Esophagus muscularis mucosa (tissue), 4 donors: ENCODE measurements around the gene GPX7. TPM values are rescaled to one million over a fixed set of nuclear protein-coding genes. Genes with fewer than 3 reads are reported as not detected.

ENCODE experiments used
- DNase-seq: peaks from one replicate; pipeline ENCODE4 v3.0.0-alpha.2; 2017; ENCODE audit errors: extremely low spot score
- H3K27ac ChIP-seq, 4 donors: fragments of 200-600 bp; sonication (generic); replicated peaks in 1 of 4; 1 replicate in 3 of 4; 2 replicates in 1 of 4; pipeline ENCODE4 v1.5.1; 2016 to 2019; ENCODE audit warnings: mild to moderate bottlenecking in 1 of 4
- H3K27me3 ChIP-seq, 4 donors: fragments of 200-600 bp; sonication (generic); one replicate each; pipeline versions ENCODE4 v1.5.1 to v1.6.0; 2016 to 2019
- H3K36me3 ChIP-seq, 4 donors: fragments of 200-600 bp; sonication (generic); one replicate each; pipeline ENCODE4 v1.5.1; 2016 to 2019
- H3K4me1 ChIP-seq, 4 donors: fragments of 200-600 bp; sonication (generic); one replicate each; pipeline ENCODE4 v1.5.1; 2016 to 2019
- H3K4me3 ChIP-seq, 4 donors: fragments of 200-600 bp; sonication (generic); 1 replicate in 2 of 4; 2 replicates in 2 of 4; pipeline ENCODE4 v1.5.1; 2016 to 2019; ENCODE audit warnings: mild to moderate bottlenecking in 4 of 4, moderate library complexity in 1 of 4
- H3K9me3 ChIP-seq, 4 donors: fragments of 200-600 bp; sonication (generic); 1 replicate in 3 of 4; 2 replicates in 1 of 4; pipeline ENCODE4 v1.5.1; 2016 to 2019
- CTCF ChIP-seq, 3 experiments: fragments of 200-600 bp in 2 of 3; fragments of 450-650 bp in 1 of 3; sonication (generic) in 2 of 3; IDR thresholded peaks; one replicate each; pipeline ENCODE4 v1.5.1; 2017 to 2019; ENCODE audit warnings: antibody characterized with exemption in 3 of 3, mild to moderate bottlenecking in 2 of 3, moderate library complexity in 1 of 3
- EP300 ChIP-seq: sonication (generic); formaldehyde crosslinking; IDR thresholded peaks from one replicate; pipeline ENCODE4 v1.6.1; 2017; ENCODE audit warnings: antibody characterized with exemption
- POLR2A ChIP-seq: fragments of 450-650 bp; IDR thresholded peaks from one replicate; pipeline ENCODE4 v1.6.1; 2017; ENCODE audit warnings: antibody characterized with exemption, moderate library complexity, mild to moderate bottlenecking, low read depth
- POLR2AphosphoS5 ChIP-seq, 2 donors: sonication (generic); formaldehyde crosslinking; IDR thresholded peaks; one replicate each; pipeline ENCODE4 v1.6.1; 2017; ENCODE audit warnings: antibody characterized with exemption in 2 of 2
- WGBS: methylation state at CpG from one replicate; pipeline ENCODE4 v1.1.5; 2018; 5-methylcytosine and 5-hydroxymethylcytosine counted together
- intact Hi-C: fragments of 100-400 bp; cut with DNase I; formaldehyde crosslinking; loops from one replicate; pipeline ENCODE4 v1.15.1; 2023
- total RNA-seq, 4 donors: library from RNA; depleted of rRNA; stranded (reverse); fragments of >200 nt; gene quantifications; one replicate each; pipeline versions ENCODE4 v1.1.0 to v1.2.1, GENCODE V29; 2016

The GPX7 gene
- total RNA-seq, 4 donors from 2014 or later: 9.3 to 17.3 (median 16.4) TPM

- intact Hi-C loops: no loop called here
- no peak for DNase-seq
- WGBS: 63% methylated on average over 8 of the region's 8 CpGs
- no peak overlapping the region for H3K27ac ChIP-seq
- H3K36me3 ChIP-seq: no peaks in the 10 kb centered on the region
- H3K9me3 ChIP-seq: peaks cover 0 to 6% (median 4%) of the 10 kb centered on the region in 4 donors
- H3K4me3 ChIP-seq: no peak overlapping the region
- H3K27me3 ChIP-seq: peaks cover 0 to 34% (median 15%) of the 10 kb centered on the region in 4 donors
- H3K4me1 ChIP-seq: peaks cover 6 to 22% (median 13%) of the 10 kb centered on the region in 4 donors
- TF ChIP-seq POLR2AphosphoS5 (IDR thresholded peaks at IDR 0.05): no peak
- TF ChIP-seq POLR2A: no peak
- no peak for TF ChIP-seq EP300
- no peak for TF ChIP-seq CTCF (IDR thresholded peaks at IDR 0.05)
Observed at GRCh38 chr1:52628614-52629324, 26.6 kb downstream of the GPX7 start.

GRCh38 chr1:52629325-52629643 is 27.1 kb downstream of the GPX7 start:
- intact Hi-C loops: no loop called here
- TF ChIP-seq CTCF (IDR thresholded peaks at IDR 0.05) (no peak), POLR2AphosphoS5 (IDR thresholded peaks at IDR 0.05) (no peak), EP300 (no peak), POLR2A (no peak)
- Histone ChIP-seq H3K27ac (no peak overlapping the region), H3K4me3 (no peak overlapping the region), H3K27me3 (peaks cover 0 to 39% (median 17%) of the 10 kb centered on the region in 4 donors), H3K9me3 (peaks cover 0 to under 1% (median under 1%) of the 10 kb centered on the region in 4 donors), H3K36me3 (no peaks in the 10 kb centered on the region), H3K4me1 (peaks cover 6 to 22% (median 13%) of the 10 kb centered on the region in 4 donors)
- WGBS: 49% methylated on average over 7 of the region's 7 CpGs
- no peak for DNase-seq

- H3K9me3 ChIP-seq: peaks cover 0 to 2% (median 0%) of the 10 kb centered on the region in 4 donors
- peaks cover 6 to 22% (median 13%) of the 10 kb centered on the region in 4 donors for H3K4me1 ChIP-seq
- H3K27ac ChIP-seq: no peak overlapping the region
- H3K4me3 ChIP-seq: no peak overlapping the region
- H3K27me3 ChIP-seq: peaks cover 0 to 43% (median 18%) of the 10 kb centered on the region in 4 donors
- WGBS: 99% methylated on average over 2 of the region's 2 CpGs
- H3K36me3 ChIP-seq: no peaks in the 10 kb centered on the region
- DNase-seq: no peak
- intact Hi-C loops: no loop called here
- TF ChIP-seq CTCF (IDR thresholded peaks at IDR 0.05) (no peak), EP300 (no peak), POLR2A (no peak), POLR2AphosphoS5 (IDR thresholded peaks at IDR 0.05) (no peak)
Observed at GRCh38 chr1:52629667-52630066, 27.5 kb downstream of the GPX7 start.

GRCh38 chr1:52631759-52632331 is 29.7 kb downstream of the GPX7 start:
- WGBS: 91% methylated on average over 8 of the region's 8 CpGs
- TF ChIP-seq CTCF (IDR thresholded peaks at IDR 0.05): no peak
- no peak for TF ChIP-seq POLR2A
- no peak for TF ChIP-seq EP300
- no peak for TF ChIP-seq POLR2AphosphoS5 (IDR thresholded peaks at IDR 0.05)
- intact Hi-C loops: no loop called here
- no peak overlapping the region for H3K4me3 ChIP-seq
- no peak for DNase-seq
- peaks cover 0 to 4% (median 0%) of the 10 kb centered on the region in 4 donors for H3K9me3 ChIP-seq
- peaks cover 6 to 22% (median 13%) of the 10 kb centered on the region in 4 donors for H3K4me1 ChIP-seq
- peaks cover 0 to 44% (median 18%) of the 10 kb centered on the region in 4 donors for H3K27me3 ChIP-seq
- H3K27ac ChIP-seq: no peak overlapping the region
- H3K36me3 ChIP-seq: no peaks in the 10 kb centered on the region
